AG20443 (cell line): ENCODE data around the gene NPPB.

Experiments used
- DNase-seq: peaks from one replicate; pipeline ENCODE4 v3.0.0; 2012; ENCODE audit warnings: low spot score, mixed read lengths

Gene NPPB

GRCh38 chr1:11833497-11833896, 25.2 kb downstream of the NPPB start:
- DNase-seq: no peak

DNA sequence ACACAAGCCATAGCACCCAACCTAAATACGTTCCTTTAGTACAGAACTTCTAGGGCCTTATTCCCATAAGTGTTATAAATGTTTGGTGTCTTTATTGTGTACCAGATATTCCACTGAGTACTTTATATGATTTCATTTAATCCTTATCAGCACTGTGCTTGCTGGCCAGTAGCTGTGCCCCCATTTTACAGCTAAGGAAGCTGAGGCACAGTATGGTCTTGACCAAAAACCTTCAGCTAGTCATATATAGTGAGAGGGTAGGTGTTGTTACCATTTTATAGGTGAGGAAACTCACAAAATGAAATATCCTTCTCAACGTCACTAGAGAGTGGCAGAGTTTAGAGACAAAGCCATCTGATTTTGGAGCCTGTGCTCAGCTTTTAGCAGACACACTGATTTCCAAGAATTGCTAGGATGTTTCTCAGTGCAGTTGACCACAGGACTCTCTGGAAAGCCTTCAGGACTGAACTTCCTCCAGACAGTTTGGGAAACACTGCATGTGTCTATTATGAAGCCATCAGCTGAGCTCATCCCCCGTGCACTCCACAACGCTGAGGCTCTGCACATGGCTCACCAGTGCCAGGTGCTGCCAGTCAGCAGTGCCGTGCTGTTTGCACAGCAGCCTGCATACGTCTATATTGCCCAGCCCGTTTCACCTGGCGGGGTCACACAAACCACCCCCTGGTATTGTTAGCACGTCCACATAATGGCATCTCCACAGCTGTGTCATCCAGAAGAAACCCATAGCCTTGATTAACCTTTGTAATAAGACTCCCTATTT, 26.6 kb downstream of the NPPB start:
- DNase-seq: no peak

DNA sequence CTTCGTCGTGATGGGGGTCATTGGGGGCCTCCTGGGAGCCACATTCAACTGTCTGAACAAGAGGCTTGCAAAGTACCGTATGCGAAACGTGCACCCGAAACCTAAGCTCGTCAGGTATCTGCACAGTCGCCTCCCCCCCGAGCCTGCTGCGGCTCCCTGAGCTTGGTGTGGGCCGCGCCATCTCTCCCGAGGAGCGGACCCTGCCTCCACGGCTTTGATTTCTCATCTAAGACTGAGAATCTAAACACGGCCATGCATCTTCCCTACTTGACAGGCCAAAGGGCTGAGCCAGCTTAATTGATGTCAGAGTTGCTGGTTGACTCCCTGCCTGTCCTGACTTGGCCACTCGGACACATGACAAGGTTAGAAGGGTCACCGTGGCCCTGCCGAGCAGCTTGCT, 30.2 kb downstream of the NPPB start:
- no peak for DNase-seq

DNA sequence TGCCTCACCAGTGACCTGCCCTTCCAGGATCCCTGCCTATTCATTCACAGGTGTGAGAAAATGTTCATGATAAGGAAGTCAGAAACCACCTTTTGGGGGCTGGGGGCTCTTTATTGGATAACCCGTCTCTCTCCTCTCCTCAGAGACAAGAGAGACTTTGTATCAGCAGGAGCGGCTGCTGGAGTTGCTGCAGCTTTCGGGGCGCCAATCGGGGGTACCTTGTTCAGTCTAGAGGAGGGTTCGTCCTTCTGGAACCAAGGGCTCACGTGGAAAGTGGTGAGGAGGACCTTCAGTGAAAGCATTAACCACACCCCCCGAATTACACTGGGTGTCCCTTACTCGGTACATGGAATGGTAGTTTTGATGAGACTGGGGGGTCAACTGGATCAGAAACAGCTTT, 31.8 kb downstream of the NPPB start:
- DNase-seq: no peak

DNA sequence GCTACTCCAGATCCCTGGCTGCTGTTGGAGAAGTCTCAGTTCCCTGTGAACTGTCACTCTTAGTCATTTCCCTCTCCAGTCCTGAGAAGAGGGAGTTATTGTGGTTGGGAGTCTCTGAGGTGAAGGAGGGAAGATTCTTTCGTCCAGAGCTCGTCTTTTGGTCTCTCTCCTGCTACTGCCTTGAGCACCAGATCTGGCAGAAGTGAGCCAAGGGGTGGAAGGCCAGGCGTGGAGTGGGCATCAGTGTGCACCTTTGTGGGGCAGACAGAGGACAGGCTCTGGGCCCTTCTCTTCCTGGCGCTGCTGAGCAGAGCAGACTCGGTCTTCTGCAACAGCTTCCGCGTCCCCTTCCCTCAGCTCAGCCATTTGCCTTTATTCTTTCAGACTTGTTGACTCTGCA, 33.6 kb downstream of the NPPB start:
- no peak for DNase-seq

DNA sequence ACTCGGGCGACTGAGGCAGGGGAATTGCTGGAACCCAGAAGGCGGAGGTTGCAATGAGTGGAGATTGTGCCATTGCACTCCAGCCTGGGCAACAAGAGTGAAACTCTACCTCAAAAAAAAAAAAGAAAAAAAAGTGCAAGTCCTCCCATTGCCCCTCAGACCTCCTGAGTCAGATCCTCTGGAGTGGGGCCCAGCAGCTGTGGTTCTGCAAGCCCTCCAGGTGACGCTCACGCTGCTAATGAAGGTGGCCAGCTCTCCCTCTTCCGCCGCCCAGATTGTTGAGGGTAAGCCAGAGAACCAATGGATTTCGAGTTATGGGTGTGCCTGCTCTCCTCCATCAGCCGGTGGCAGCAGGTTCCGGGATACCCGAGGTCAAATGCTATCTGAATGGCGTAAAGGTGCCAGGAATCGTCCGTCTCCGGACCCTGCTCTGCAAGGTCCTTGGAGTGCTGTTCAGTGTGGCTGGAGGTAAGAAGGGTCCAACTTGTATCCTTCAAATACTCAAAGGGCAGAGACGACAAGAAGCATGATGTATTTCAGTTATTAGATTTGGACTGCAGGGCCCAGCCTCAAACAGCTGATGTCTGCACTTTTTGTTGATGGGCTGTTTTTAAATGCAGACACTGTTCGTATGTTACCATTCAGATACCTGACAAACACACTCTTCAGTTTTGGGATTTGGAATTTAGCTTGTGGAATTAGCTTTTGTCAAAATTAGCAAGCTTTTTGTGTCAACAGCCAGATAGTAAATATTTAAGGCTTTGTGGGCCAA, 35.2 kb downstream of the NPPB start:
- DNase-seq: no peak

DNA sequence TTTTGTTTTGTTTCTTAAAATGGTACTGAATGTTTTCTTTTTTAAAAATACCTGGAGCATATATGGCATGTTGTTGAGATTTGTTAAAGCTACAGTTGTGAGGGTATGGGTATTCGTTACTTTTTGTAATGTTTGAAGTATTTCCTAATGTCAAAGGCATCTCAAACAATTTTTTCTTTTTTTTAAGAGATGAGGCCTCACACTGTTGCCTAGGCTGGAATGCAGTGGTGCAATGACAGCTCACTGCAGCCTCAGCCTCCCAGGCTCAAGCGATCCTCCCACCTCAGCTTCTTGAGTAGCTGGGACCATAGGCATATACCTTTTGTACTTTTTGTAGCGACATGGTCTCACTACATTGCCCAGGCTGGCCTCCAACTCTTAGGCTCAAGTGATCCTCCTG, 36.7 kb downstream of the NPPB start:
- DNase-seq: no peak

GRCh38 chr1:11817192-11817591, 41.6 kb downstream of the NPPB start:
- DNase-seq: no peak

DNA sequence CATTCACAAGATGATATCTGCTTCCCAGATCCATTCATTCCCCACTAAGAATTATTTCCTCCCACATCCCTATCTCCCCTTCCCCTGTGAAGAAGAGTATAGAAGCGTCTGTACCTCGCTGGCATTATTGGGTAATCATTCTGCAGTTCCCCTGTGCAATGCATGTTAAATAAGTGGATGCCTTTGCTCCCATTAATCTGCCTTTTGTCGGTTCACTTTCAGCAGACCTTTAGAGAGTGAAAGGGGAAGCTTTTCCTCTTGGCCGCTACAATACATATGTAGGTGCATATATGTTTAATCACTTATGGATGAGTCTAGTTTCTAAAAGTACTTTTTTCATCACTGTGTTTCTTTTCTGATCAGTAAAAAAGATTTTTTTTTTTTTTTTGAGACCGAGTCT, 45.7 kb downstream of the NPPB start:
- no peak for DNase-seq
